ENCODE results near the gene BACE2. TPM values are rescaled to one million over a fixed set of nuclear protein-coding genes. Genes with fewer than 3 reads are reported as not detected.

BACE2 gene
- total and polyA plus RNA-seq, 2 donors (not counting 3 experiments of a cell fraction or from before 2014, with no cell fraction given) = 113 to 184 TPM

DNA sequence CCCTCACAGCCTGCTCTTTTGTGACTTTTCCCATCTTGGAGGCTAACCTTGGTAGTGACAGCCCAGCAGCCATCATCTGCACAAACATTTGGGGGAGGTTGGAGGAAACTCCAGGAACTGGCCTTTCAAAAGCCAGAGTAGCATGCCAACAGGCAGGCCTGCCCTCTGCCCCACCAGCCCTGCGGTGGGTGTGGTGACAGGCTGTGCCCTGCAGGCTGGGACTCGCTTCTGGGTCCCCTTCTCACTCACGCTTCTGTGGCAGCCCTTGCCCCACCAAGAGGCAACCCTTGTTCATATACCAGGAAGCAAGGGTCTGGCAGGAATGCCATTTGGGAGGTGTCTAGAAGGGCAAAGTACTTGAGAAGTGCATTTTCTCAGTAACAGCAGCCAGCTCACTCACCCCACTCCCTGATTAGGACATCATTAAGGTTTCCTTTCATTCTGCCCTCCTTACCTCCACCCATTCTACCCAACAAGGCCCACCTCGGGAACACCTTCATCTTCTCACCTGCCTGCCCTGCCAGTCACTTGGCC is 127.8 kb downstream of the BACE2 start:
- FAIRE-seq = no peak
- POLR2A ChIA-PET = no interaction called here
- no peak overlapping the region for H3K9ac ChIP-seq (replicated peaks; ENCODE audit: extremely low read depth, insufficient read depth, low read length)

More for the DNA sequence above, 127.8 kb downstream of the BACE2 start:
- no peak for DNase-seq (ENCODE audit: low read depth, low spot score)
- Histone ChIP-seq H2AFZ (ENCODE audit: low read depth, low read length) (no peak overlapping the region), H3K4me3 (replicated peaks in 1 of 3; ENCODE audit: insufficient read depth in 1 of 3, low read depth in 1 of 3, low read length in 3 of 3) (no peak overlapping the region), H3K27me3 (ENCODE audit: control insufficient read depth in 2 of 2, insufficient read depth in 2 of 2, low read length in 2 of 2) (no peaks in the 10 kb centered on the region), H4K20me1 (replicated peaks; ENCODE audit: control insufficient read depth, extremely low read depth, insufficient read depth, low read length) (no peaks in the 10 kb centered on the region), H3K9me1 (replicated peaks; ENCODE audit: control insufficient read depth, extremely low read depth, insufficient read depth, low read length) (no peaks in the 10 kb centered on the region), H3K36me3 (ENCODE audit: control insufficient read depth in 2 of 2, extremely low read depth in 1 of 2, insufficient read depth in 2 of 2, low read length in 2 of 2) (no peaks in the 10 kb centered on the region), H3K9me3 (replicated peaks; ENCODE audit: control insufficient read depth, insufficient read depth, low read length) (no peaks in the 10 kb centered on the region), H3K79me2 (ENCODE audit: control insufficient read depth, insufficient read depth, low read length) (no peaks in the 10 kb centered on the region), H3K4me2 (ENCODE audit: insufficient read depth, low read length) (no peak overlapping the region), H3K4me1 (ENCODE audit: control insufficient read depth, extremely low read depth, insufficient read depth, low read length) (no peaks in the 10 kb centered on the region), H3K27ac (ENCODE audit: insufficient read depth, low read depth, low read length) (no peak overlapping the region)
- CTCF ChIA-PET = interaction anchor here (2.3 kb wide), 1 partner anchor 13 kb away, joined by 12 read pairs; no protein-coding TSS in a partner anchor
- BruUV-seq (replicated peaks) = no TSS peak
- intact Hi-C loops (cut with micrococcal nuclease) (no loop called here), dilution Hi-C loops (cut with MboI; ENCODE audit: extremely low pct_ligation_motif_present, low sequenced_read_pairs) (no loop called here)
- TF ChIP-seq POLR2A (IDR thresholded peaks at IDR 0.05; ENCODE audit: low read depth, low read length) = no peak
- TF ChIP-seq POLR2AphosphoS5 (IDR thresholded peaks at IDR 0.05; ENCODE audit: insufficient read depth, low read depth, low read length) = no peak
- no peak for TF ChIP-seq GATA2 (IDR thresholded peaks at IDR 0.05; ENCODE audit: insufficient read depth, insufficient read length, low read depth, low read length)
- TF ChIP-seq EZH2 (IDR thresholded peaks at IDR 0.05; ENCODE audit: borderline replicate concordance, low read depth, low read length, severe bottlenecking) = no peak
- TF ChIP-seq, protein P1, sequence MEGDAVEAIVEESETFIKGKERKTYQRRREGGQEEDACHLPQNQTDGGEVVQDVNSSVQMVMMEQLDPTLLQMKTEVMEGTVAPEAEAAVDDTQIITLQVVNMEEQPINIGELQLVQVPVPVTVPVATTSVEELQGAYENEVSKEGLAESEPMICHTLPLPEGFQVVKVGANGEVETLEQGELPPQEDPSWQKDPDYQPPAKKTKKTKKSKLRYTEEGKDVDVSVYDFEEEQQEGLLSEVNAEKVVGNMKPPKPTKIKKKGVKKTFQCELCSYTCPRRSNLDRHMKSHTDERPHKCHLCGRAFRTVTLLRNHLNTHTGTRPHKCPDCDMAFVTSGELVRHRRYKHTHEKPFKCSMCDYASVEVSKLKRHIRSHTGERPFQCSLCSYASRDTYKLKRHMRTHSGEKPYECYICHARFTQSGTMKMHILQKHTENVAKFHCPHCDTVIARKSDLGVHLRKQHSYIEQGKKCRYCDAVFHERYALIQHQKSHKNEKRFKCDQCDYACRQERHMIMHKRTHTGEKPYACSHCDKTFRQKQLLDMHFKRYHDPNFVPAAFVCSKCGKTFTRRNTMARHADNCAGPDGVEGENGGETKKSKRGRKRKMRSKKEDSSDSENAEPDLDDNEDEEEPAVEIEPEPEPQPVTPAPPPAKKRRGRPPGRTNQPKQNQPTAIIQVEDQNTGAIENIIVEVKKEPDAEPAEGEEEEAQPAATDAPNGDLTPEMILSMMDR (IDR thresholded peaks at IDR 0.05; ENCODE audit: extremely low read depth in 1 of 2, insufficient read depth in 1 of 2, low read depth in 1 of 2, low read length in 2 of 2) = no peak
- no peak for TF ChIP-seq FOS (IDR thresholded peaks at IDR 0.05; ENCODE audit: borderline replicate concordance, insufficient read depth, low read length)
- TF ChIP-seq, protein P2, sequence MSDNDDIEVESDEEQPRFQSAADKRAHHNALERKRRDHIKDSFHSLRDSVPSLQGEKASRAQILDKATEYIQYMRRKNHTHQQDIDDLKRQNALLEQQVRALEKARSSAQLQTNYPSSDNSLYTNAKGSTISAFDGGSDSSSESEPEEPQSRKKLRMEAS (IDR thresholded peaks at IDR 0.05; ENCODE audit: insufficient read depth, insufficient read length) = no peak
